ENCODE results near the gene MYMX.

MYMX gene

DNA sequence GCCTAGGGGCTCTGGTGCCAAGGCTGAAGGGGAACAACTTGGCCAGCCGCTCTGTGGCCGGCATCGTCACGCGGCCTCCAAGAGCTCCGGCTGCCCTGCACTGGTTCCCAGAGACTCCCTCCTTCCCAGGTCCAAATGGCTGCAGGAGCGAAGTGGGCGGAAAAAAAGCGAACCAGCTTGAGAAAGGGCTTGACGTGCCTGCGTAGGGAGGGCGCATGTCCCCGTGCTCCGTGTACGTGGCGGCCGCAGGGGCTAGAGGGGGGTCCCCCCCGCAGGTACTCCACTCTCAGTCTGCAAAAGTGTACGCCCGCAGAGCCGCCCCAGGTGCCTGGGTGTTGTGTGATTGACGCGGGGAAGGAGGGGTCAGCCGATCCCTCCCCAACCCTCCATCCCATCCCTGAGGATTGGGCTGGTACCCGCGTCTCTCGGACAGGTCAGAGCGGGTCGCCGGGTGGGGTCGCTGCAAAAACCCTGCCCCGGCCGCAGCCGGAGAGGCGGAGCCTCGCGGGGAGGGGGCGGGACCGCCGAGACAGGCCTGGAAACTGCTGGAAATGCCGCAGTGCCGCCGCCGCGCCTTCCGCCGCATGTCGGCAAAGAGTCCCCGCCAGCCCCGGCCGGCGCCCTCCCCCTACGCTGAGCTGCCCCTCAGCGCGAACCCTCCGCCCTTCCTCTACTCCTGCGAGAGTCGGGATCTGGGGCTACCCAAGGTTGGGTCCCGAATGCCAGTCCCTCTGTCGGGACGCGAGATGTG lies 29.4 kb downstream of the MYMX start:
- H3K4me3 ChIP-seq (ENCODE audit: severe bottlenecking), result peak overlapping the region; percentile 93
- H3K9me3 ChIP-seq (ENCODE audit: severe bottlenecking), result no peaks in the 10 kb centered on the region
- TF ChIP-seq CTCF (IDR thresholded peaks at IDR 0.05; ENCODE audit: poor library complexity, severe bottlenecking), result peak; percentile 59
- H3K27ac ChIP-seq (ENCODE audit: poor library complexity, severe bottlenecking), result peak overlapping the region; percentile 89
- H3K27me3 ChIP-seq (ENCODE audit: insufficient read depth, poor library complexity, severe bottlenecking), result no peaks in the 10 kb centered on the region
- peaks cover 9% of the 10 kb centered on the region for H3K4me1 ChIP-seq (ENCODE audit: insufficient read depth, poor library complexity, severe bottlenecking)
- ATAC-seq (ENCODE audit: low read depth), result peak; percentile 60
- DNase-seq (ENCODE audit: low spot score), result peak; percentile 86
- H3K36me3 ChIP-seq (ENCODE audit: low read depth), result peaks cover 41% of the 10 kb centered on the region

DNA sequence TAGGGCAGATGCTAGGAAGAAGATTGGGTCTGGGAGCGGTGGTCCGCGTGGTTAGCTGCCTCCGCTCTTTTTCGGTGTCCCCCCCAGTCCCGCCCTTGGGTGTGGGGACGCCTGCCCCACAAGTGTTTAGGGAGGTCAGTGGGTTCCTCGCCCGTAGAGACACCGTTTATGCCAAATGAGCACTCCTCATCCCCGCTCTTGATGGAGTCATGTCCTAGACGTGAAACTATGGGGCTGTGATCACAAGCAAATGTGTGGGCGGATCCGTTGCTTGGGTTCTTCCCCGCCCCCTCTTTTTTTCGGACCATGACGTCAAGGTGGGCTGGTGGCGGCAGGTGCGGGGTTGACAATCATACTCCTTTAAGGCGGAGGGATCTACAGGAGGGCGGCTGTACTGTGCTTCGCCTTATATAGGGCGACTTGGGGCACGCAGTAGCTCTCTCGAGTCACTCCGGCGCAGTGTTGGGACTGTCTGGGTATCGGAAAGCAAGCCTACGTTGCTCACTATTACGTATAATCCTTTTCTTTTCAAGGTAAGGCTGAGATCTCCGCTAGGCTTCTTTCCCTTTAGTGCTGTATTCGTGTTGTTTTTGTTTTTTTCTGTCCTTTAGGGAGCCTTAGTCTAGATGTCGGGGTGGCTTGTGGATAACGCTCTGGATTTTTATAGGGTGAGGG lies 30.1 kb downstream of the MYMX start, which contains the start of gene HSP90AB1:
Gene HSP90AB1, plus strand, starts transcription at position 439 of the 675 bp plus-strand sequence. CDS start 1,529 bp downstream, outside the sequence.
- Histone ChIP-seq H3K27me3 (ENCODE audit: insufficient read depth, poor library complexity, severe bottlenecking) (no peaks in the 10 kb centered on the region), H3K36me3 (ENCODE audit: low read depth) (peaks cover 48% of the 10 kb centered on the region), H3K27ac (ENCODE audit: poor library complexity, severe bottlenecking) (peak within 1 kb of the TSS; percentile 89), H3K4me1 (ENCODE audit: insufficient read depth, poor library complexity, severe bottlenecking) (peaks cover 9% of the 10 kb centered on the region), H3K4me3 (ENCODE audit: severe bottlenecking) (peak within 1 kb of the TSS; percentile 93), H3K9me3 (ENCODE audit: severe bottlenecking) (no peaks in the 10 kb centered on the region)
- peak; percentile 69 for ATAC-seq (ENCODE audit: low read depth)
- no peak for TF ChIP-seq CTCF (IDR thresholded peaks at IDR 0.05; ENCODE audit: poor library complexity, severe bottlenecking)
- peak; percentile 94 for DNase-seq (ENCODE audit: low spot score)

- H3K4me1 ChIP-seq (ENCODE audit: insufficient read depth, poor library complexity, severe bottlenecking), result peaks cover 9% of the 10 kb centered on the region
- peaks cover 56% of the 10 kb centered on the region for H3K36me3 ChIP-seq (ENCODE audit: low read depth)
- peak overlapping the region; percentile 89 for H3K27ac ChIP-seq (ENCODE audit: poor library complexity, severe bottlenecking)
- peak overlapping the region; percentile 93 for H3K4me3 ChIP-seq (ENCODE audit: severe bottlenecking)
- no peaks in the 10 kb centered on the region for H3K27me3 ChIP-seq (ENCODE audit: insufficient read depth, poor library complexity, severe bottlenecking)
- TF ChIP-seq CTCF (IDR thresholded peaks at IDR 0.05; ENCODE audit: poor library complexity, severe bottlenecking), result no peak
- no peak for DNase-seq (ENCODE audit: low spot score)
- peak; percentile 16 for ATAC-seq (ENCODE audit: low read depth)
- H3K9me3 ChIP-seq (ENCODE audit: severe bottlenecking), result no peaks in the 10 kb centered on the region
Measured at GRCh38 chr6:44247338-44248302, 30.9 kb downstream of the MYMX start.

DNA sequence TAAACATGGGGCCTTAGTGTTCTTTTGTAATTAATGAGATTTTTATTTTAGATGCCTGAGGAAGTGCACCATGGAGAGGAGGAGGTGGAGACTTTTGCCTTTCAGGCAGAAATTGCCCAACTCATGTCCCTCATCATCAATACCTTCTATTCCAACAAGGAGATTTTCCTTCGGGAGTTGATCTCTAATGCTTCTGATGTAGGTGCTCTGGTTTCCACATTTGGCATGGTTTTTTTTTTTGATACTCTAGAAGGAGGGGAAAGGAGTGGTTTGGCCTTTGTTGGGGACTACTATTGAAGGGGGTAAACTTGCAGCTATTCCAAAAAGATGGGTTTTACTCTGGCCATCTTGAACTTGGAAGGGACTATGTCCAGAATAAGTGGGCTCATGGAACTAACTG lies 31.9 kb downstream of the MYMX start:
- DNase-seq (ENCODE audit: low spot score), result no peak
- Histone ChIP-seq H3K27ac (ENCODE audit: poor library complexity, severe bottlenecking) (peak overlapping the region; percentile 89), H3K4me3 (ENCODE audit: severe bottlenecking) (peak overlapping the region; percentile 93), H3K9me3 (ENCODE audit: severe bottlenecking) (no peaks in the 10 kb centered on the region), H3K36me3 (ENCODE audit: low read depth) (peaks cover 66% of the 10 kb centered on the region), H3K4me1 (ENCODE audit: insufficient read depth, poor library complexity, severe bottlenecking) (peaks cover 9% of the 10 kb centered on the region), H3K27me3 (ENCODE audit: insufficient read depth, poor library complexity, severe bottlenecking) (no peaks in the 10 kb centered on the region)
- no peak for TF ChIP-seq CTCF (IDR thresholded peaks at IDR 0.05; ENCODE audit: poor library complexity, severe bottlenecking)
- no peak for ATAC-seq (ENCODE audit: low read depth)
